Prostate gland (tissue), 2 donors: Measurements from ENCODE around the gene EIF4G3.

ENCODE experiments used
- CTCF ChIP-seq, 4 experiments: fragments of 200-600 bp in 2 of 4; fragments of 450-650 bp in 2 of 4; sonication (generic) in 2 of 4; IDR thresholded peaks; 1 replicate in 3 of 4; 2 replicates in 1 of 4; pipeline ENCODE4 v1.5.1; 2016 to 2019; ENCODE audit warnings: antibody characterized with exemption in 4 of 4, mild to moderate bottlenecking in 2 of 4, moderate library complexity in 2 of 4
- POLR2A ChIP-seq: fragments of 450-650 bp; IDR thresholded peaks from one replicate; pipeline ENCODE4 v1.6.1; 2016; ENCODE audit warnings: antibody characterized with exemption, mild to moderate bottlenecking
- POLR2AphosphoS5 ChIP-seq: sonication (generic); formaldehyde crosslinking; IDR thresholded peaks from one replicate; pipeline ENCODE4 v1.6.1; 2017; ENCODE audit warnings: antibody characterized with exemption

DNA sequence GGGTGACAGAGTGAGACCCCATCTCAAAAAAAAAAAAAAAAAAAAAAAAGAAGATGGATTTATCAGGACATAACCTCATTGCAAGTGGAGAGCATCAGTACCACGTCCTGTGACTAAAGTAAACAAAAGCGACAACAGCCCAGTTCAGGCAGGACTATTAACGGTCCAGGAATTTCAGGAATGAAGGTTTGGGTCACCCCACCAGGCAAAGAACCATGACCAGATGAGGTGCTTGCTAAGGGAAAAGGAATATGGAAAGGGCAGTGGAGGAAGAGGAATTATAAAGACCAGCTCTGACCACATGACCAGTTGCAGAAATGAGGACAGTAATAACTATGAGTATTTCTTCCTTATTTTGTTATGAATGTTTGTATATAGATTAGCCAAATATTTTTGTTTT is 35.4 kb upstream of the EIF4G3 start:
- TF ChIP-seq CTCF (IDR thresholded peaks at IDR 0.05) (no peak), POLR2AphosphoS5 (no peak), POLR2A (no peak)
